Caco-2 (cell line): ENCODE data around the gene SMCO3. TPM values are rescaled to one million over a fixed set of nuclear protein-coding genes. Genes with fewer than 3 reads are reported as not detected.

ENCODE experiments used
- BruUV-seq: library from RNA; stranded (reverse); fragments of 400-500 nt; replicated peaks from 2 replicates; lab custom pipeline; 2021; lab: Mats Ljungman, UMichigan
- CTCF ChIA-PET: fragments of 300-600 bp; sonication (Branson Sonifier 250); formaldehyde crosslinking; loops from one replicate; lab custom pipeline; 2022; ENCODE audit warnings: antibody characterized with exemption; lab: Charles Lee
- POLR2A ChIA-PET: fragments of 300-600 bp; sonication (Branson Sonifier 250); formaldehyde crosslinking; loops from one replicate; lab custom pipeline; 2022; ENCODE audit warnings: antibody characterized with exemption; lab: Charles Lee
- DNase-seq, 2 experiments: peaks; one replicate each; pipeline versions ENCODE4 v3.0.0 to v3.0.0-alpha.2; 2020 to 2022
- H3K27me3 ChIP-seq: replicated peaks from 2 replicates; pipeline ENCODE4 v1.6.0; 2011; ENCODE audit warnings: low read length; ENCODE audit not compliant: control insufficient read depth, insufficient read depth
- H3K36me3 ChIP-seq: 2 replicates; pipeline ENCODE4 v1.5.1; 2011; ENCODE audit warnings: low read length; ENCODE audit not compliant: control insufficient read depth, insufficient read depth
- H3K4me1 ChIP-seq: fragments of 250-450 bp; sonication (Bioruptor Pico); 2 replicates; pipeline ENCODE4 v1.5.1; 2020; ENCODE audit warnings: mild to moderate bottlenecking
- H3K4me3 ChIP-seq: 2 replicates; pipeline ENCODE4 v1.5.1; 2011; ENCODE audit warnings: low read depth, mild to moderate bottlenecking, control low read depth, low read length
- H3K9me3 ChIP-seq: fragments of 250-450 bp; sonication (Bioruptor Pico); 2 replicates; pipeline ENCODE4 v1.5.1; 2020; ENCODE audit warnings: mild to moderate bottlenecking, moderate library complexity
- H3K27ac Mint-ChIP-seq: one replicate; pipeline ENCODE4 v1.8.0; 2022; ENCODE audit warnings: mixed read lengths; ENCODE audit not compliant: unreplicated experiment
- H3K27me3 Mint-ChIP-seq: one replicate; pipeline ENCODE4 v1.8.0; 2022; ENCODE audit warnings: mixed read lengths; ENCODE audit not compliant: insufficient read depth, unreplicated experiment
- H3K36me3 Mint-ChIP-seq: one replicate; pipeline ENCODE4 v1.8.0; 2022; ENCODE audit warnings: mild to moderate bottlenecking, mixed read lengths; ENCODE audit not compliant: insufficient read depth, unreplicated experiment
- H3K4me1 Mint-ChIP-seq: one replicate; pipeline ENCODE4 v1.8.0; 2022; ENCODE audit warnings: low read depth, mixed read lengths; ENCODE audit not compliant: unreplicated experiment
- H3K4me3 Mint-ChIP-seq: one replicate; pipeline ENCODE4 v1.8.0; 2022; ENCODE audit warnings: mild to moderate bottlenecking, moderate library complexity, mixed read lengths; ENCODE audit not compliant: unreplicated experiment
- H3K9me3 Mint-ChIP-seq: one replicate; pipeline ENCODE4 v1.8.0; 2022; ENCODE audit warnings: mixed read lengths; ENCODE audit not compliant: unreplicated experiment
- CTCF ChIP-seq, 2 experiments: fragments of 200-600 bp in 1 of 2; IDR thresholded peaks; 1 replicate in 1 of 2; 2 replicates in 1 of 2; pipeline versions ENCODE4 v1.5.1 to v1.8.0; 2011 to 2022; ENCODE audit warnings: antibody characterized with exemption in 1 of 2, control low read depth in 1 of 2, inconsistent platforms in 1 of 2, low read depth in 1 of 2, low read length in 1 of 2, mild to moderate bottlenecking in 1 of 2, moderate library complexity in 1 of 2; ENCODE audit not compliant: insufficient read depth in 1 of 2, severe bottlenecking in 1 of 2, unreplicated experiment in 1 of 2
- intact Hi-C: fragments of 100-400 bp; cut with micrococcal nuclease; formaldehyde crosslinking; loops from one replicate; pipeline ENCODE4 v1.10.0; 2022; ENCODE audit not compliant: unreplicated experiment
- total RNA-seq: library from RNA; stranded (reverse); gene quantifications from 2 replicates; pipeline ENCODE4 v1.2.3, GENCODE V29; 2022

SMCO3 gene
- total RNA-seq, 1 experiment from 2014 or later = not detected

GRCh38 chr12:14850929-14851663 lies 37.1 kb upstream of the SMCO3 start:
- Mint-ChIP-seq H3K36me3 (no peaks in the 10 kb centered on the region), H3K27ac (no peak overlapping the region), H3K27me3 (peaks cover 7% of the 10 kb centered on the region), H3K4me1 (no peaks in the 10 kb centered on the region), H3K9me3 (no peaks in the 10 kb centered on the region), H3K4me3 (no peak overlapping the region)
- CTCF ChIA-PET = no interaction called here
- no peaks in the 10 kb centered on the region for H3K27me3 ChIP-seq
- no peak overlapping the region for H3K4me3 ChIP-seq
- POLR2A ChIA-PET = interaction anchor here (0.6 kb wide), 1 partner anchor 132 kb away, joined by 3 read pairs; no protein-coding TSS in a partner anchor
- no peak for DNase-seq
- H3K4me1 ChIP-seq = no peaks in the 10 kb centered on the region
- no peaks in the 10 kb centered on the region for H3K9me3 ChIP-seq
- TF ChIP-seq CTCF (IDR thresholded peaks at IDR 0.05; ENCODE audit: insufficient read depth in 1 of 2, low read depth in 1 of 2, low read length in 1 of 2, severe bottlenecking in 1 of 2, unreplicated experiment in 1 of 2) = no peak
- intact Hi-C loops = no loop called here
- no TSS peak for BruUV-seq
- H3K36me3 ChIP-seq = no peaks in the 10 kb centered on the region

- ChIA-PET CTCF (no interaction called here), POLR2A (no interaction called here)
- Histone ChIP-seq H3K4me1 (no peaks in the 10 kb centered on the region), H3K36me3 (no peaks in the 10 kb centered on the region), H3K27me3 (no peaks in the 10 kb centered on the region), H3K9me3 (no peaks in the 10 kb centered on the region), H3K4me3 (no peak overlapping the region)
- intact Hi-C loops = loop anchor here (5.0 kb wide), 1 partner anchor 373 kb away; the partner anchor contains the start of gene RERG
- no peak overlapping the region for H3K4me3 Mint-ChIP-seq
- H3K4me1 Mint-ChIP-seq = no peaks in the 10 kb centered on the region
- H3K27ac Mint-ChIP-seq = no peak overlapping the region
- no peak for DNase-seq
- no TSS peak for BruUV-seq
- H3K27me3 Mint-ChIP-seq = peaks cover 4% of the 10 kb centered on the region
- H3K36me3 Mint-ChIP-seq = no peaks in the 10 kb centered on the region
- no peak for TF ChIP-seq CTCF (IDR thresholded peaks at IDR 0.05; ENCODE audit: insufficient read depth in 1 of 2, low read depth in 1 of 2, low read length in 1 of 2, severe bottlenecking in 1 of 2, unreplicated experiment in 1 of 2)
- H3K9me3 Mint-ChIP-seq = no peaks in the 10 kb centered on the region
Observed at GRCh38 chr12:14849661-14850060, 35.7 kb upstream of the SMCO3 start.

- Mint-ChIP-seq H3K27ac (no peak overlapping the region), H3K4me3 (no peak overlapping the region), H3K27me3 (peaks cover 2% of the 10 kb centered on the region), H3K36me3 (no peaks in the 10 kb centered on the region), H3K9me3 (no peaks in the 10 kb centered on the region), H3K4me1 (peaks cover 13% of the 10 kb centered on the region)
- no TSS peak for BruUV-seq
- peaks cover 17% of the 10 kb centered on the region for H3K4me1 ChIP-seq
- POLR2A ChIA-PET = no interaction called here
- intact Hi-C loops = loop anchor here (5.0 kb wide), 1 partner anchor 375 kb away; the partner anchor contains the start of gene RERG
- no peaks in the 10 kb centered on the region for H3K9me3 ChIP-seq
- CTCF ChIA-PET = interaction anchor here (1.2 kb wide), 1 partner anchor 149 kb away, joined by 5 read pairs; no protein-coding TSS in a partner anchor
- no peaks in the 10 kb centered on the region for H3K27me3 ChIP-seq
- H3K4me3 ChIP-seq = no peak overlapping the region
- TF ChIP-seq CTCF (IDR thresholded peaks at IDR 0.05; ENCODE audit: insufficient read depth in 1 of 2, low read depth in 1 of 2, low read length in 1 of 2, severe bottlenecking in 1 of 2, unreplicated experiment in 1 of 2) = no peak
- no peaks in the 10 kb centered on the region for H3K36me3 ChIP-seq
- no peak for DNase-seq
Observed at GRCh38 chr12:14846876-14847580, 33.0 kb upstream of the SMCO3 start.
